Neural progenitor cell (in vitro differentiated cells): ENCODE measurements around the gene TOR1B.

Experiments
- EZH2 ChIP-seq: fragments of 200-600 bp; sonication (generic); IDR thresholded peaks from 2 replicates; pipeline ENCODE4 v1.6.1; 2017; ENCODE audit warnings: antibody characterized with exemption, mild to moderate bottlenecking, moderate library complexity
- TF ChIP-seq, protein P1 (sequence below): fragments of 200-600 bp; sonication (generic); IDR thresholded peaks from 2 replicates; pipeline ENCODE4 v1.5.1; 2017; ENCODE audit warnings: antibody characterized with exemption, mild to moderate bottlenecking

DNA sequence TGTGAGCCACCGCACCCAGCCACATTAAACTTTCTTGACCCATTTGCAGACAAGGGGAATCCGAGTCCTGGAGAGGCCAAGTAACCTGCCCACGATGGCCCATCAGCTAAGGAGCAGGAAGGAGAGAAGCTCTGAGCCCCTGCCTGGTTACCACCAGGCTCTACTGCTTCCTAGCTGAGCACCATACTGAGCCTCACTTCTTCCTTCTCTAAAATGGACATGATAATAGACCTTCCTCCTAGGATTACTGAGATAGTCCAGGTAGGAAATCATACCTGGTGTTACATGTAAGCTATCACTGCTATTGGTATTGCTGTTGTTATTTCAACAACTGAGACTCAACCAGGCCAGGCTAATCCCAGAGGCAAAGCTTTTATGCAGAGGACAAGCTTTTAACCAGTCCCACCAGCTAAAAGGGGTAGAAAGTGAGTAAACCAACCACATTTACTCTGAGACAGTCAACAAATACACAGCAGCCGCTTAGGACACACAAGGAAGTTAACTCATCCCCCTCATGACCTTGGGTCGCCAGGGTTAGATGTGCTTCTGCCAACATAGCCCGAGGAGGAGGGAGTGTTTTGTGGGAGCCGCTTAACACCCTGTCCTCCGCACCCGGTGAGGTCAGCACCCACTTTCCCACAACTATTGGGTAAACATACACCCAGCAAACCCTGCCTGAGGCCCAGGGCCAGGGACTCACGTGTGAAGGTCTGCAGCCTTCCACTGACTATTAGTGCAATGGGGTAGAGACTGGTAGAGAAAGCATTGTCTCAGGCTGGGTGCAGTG is 29.5 kb upstream of the TOR1B start:
- TF ChIP-seq, protein P1, sequence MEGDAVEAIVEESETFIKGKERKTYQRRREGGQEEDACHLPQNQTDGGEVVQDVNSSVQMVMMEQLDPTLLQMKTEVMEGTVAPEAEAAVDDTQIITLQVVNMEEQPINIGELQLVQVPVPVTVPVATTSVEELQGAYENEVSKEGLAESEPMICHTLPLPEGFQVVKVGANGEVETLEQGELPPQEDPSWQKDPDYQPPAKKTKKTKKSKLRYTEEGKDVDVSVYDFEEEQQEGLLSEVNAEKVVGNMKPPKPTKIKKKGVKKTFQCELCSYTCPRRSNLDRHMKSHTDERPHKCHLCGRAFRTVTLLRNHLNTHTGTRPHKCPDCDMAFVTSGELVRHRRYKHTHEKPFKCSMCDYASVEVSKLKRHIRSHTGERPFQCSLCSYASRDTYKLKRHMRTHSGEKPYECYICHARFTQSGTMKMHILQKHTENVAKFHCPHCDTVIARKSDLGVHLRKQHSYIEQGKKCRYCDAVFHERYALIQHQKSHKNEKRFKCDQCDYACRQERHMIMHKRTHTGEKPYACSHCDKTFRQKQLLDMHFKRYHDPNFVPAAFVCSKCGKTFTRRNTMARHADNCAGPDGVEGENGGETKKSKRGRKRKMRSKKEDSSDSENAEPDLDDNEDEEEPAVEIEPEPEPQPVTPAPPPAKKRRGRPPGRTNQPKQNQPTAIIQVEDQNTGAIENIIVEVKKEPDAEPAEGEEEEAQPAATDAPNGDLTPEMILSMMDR: no peak
- TF ChIP-seq EZH2: no peak
